Measurements from ENCODE around the gene PSMD14.

The PSMD14 gene

DNA sequence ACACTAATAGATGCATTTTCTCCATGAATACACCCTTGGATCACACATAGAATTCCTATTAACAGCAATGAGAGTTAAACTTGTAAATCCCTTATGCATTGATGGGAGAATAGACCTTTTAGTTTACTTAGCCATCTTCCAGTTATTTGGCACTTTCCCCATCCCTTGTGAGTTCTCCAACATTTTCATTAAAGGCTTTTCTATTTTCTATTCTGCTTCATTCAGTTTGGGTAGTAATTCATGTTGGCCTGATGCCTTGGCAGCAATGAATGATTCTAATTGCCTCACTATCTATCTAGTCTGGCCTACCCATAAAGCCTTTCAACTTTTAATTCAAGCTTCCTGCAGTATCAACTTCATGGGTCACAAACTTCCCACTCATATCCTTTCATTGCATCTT, 140.2 kb downstream of the PSMD14 start:
- TF ChIP-seq, protein P1, sequence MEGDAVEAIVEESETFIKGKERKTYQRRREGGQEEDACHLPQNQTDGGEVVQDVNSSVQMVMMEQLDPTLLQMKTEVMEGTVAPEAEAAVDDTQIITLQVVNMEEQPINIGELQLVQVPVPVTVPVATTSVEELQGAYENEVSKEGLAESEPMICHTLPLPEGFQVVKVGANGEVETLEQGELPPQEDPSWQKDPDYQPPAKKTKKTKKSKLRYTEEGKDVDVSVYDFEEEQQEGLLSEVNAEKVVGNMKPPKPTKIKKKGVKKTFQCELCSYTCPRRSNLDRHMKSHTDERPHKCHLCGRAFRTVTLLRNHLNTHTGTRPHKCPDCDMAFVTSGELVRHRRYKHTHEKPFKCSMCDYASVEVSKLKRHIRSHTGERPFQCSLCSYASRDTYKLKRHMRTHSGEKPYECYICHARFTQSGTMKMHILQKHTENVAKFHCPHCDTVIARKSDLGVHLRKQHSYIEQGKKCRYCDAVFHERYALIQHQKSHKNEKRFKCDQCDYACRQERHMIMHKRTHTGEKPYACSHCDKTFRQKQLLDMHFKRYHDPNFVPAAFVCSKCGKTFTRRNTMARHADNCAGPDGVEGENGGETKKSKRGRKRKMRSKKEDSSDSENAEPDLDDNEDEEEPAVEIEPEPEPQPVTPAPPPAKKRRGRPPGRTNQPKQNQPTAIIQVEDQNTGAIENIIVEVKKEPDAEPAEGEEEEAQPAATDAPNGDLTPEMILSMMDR (conservative IDR thresholded peaks at IDR 0.05), result no peak
- H3K27ac ChIP-seq, result no peak overlapping the region

All from VCaP (cell line).